Stimulated activated CD8-positive, alpha-beta memory T cell treated with anti-CD3 and anti-CD28 coated beads, Interleukin-12 subunit alpha, Interleukin-12 subunit beta, amount 100 ng/mL, for 4 hours (primary cell): ENCODE results near the gene PLEKHA7.

Experiments used
- DNase-seq: peaks from one replicate; pipeline ENCODE4 v3.0.0-alpha.2; 2020; ENCODE audit warnings: low read depth

Gene PLEKHA7

DNA sequence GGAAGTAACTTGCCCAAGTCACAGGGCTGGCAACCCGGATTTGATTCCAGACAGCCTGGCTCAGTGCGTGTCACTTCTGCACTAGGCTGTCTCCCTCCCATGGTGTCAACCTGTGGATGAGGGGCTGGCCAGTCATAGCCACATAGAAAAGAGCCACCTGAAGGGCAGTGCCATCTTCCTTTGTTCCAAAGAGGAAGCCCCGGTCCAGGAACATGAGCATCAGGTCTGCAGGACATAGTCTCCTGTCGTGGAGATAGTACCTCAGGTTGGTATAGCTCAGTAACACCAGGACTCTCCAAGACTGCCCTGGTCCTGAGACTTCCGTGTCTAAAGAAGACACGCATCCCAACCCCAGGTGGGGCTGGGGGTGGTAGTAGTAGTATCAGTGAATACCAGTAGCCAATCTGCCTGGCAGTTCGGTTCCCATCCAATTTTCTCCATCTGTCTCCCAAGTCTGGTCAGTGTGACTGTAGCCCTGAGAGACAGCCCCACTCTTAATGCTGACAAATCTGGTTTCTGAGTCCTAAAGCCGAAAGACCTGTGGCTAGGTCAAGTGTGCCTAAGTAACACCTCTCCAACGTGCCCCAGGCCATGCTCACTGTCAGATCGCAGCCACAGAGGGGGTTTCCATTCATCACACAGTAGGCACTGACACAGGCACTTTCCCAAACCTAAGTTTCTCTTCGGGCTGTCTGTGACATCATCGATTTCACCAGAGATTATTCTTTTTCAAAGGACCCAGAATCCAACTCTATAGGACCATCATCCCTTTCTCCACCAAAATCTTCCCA is 242.7 kb downstream of the PLEKHA7 start:
- no peak for DNase-seq

DNA sequence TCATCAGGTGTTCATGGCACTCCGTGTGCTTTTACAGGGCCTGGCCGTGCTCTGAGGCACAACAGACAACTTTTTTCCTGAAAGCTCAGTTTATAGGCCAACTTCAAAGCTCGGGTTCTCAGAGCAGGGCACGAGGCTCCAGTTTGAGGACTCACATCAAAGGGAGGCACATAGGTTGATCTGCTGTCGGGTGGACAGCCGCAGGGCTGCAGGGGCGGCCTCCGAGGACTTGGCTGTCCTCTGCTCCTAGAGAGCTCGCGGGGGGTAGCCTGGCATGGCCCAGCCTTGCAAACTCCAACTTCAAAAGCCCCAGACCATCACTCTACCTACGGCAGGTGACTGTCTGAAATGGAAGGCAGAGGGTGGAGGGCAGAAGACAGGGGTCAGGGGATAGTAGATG is 244.2 kb downstream of the PLEKHA7 start:
- DNase-seq, result no peak

DNA sequence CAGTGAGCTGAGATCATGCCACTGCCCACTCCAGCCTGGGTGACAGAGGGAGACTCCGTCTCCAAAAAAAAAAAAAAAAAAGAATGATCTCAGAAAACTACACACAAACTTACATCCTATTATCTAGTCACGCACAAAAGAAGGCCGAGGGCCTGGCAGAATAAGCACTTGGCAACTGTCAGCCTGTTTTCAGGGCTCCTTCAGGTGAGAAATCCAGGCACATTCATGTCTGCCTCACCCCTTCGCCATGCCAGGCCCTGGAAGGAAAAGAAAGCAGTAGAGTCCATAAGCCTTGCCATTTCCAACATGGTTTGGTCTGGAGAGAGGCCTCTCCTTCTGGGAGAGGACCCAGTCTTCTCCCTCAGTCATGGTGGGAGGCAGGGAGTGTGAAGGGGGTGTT is 244.8 kb downstream of the PLEKHA7 start:
- no peak for DNase-seq

DNA sequence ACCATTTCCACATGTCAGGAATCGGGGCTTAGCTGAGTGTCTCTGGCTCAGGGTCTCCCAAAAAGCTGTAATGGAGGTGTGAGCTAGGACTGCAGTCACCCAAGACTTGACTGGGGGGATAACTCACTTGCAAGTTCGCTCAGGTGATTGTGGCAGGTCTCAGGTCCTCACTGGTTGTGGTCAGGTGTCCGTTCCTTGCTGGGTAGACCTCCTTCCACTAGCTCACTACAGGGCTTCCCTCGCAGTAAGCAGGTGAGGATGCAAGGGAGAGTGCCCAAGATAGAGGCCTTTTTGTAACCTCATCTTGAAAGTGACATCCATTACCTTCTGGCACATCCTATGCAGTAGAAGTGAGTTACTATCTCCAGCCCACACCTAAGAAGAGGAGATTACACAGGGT is 246.3 kb downstream of the PLEKHA7 start:
- no peak for DNase-seq

DNA sequence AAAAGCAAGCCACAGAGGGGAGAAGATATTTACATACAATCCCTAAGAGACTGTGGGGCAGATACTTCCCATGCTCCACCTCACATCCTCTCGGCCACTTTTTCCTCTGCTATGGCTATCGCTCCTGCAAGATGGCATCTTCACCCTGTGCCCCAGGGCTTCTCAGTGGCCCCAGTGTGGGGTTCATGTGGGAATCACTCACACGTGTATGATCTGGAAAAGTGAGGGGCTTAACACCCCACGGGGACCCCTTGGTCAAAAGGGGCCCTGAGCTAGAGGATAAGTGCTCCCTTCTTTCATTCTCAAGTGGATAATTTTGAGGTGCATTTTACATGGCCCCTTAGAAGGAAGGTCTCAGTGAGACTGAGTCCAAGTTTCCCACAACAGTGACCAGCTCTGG is 247.1 kb downstream of the PLEKHA7 start:
- DNase-seq, result no peak

DNA sequence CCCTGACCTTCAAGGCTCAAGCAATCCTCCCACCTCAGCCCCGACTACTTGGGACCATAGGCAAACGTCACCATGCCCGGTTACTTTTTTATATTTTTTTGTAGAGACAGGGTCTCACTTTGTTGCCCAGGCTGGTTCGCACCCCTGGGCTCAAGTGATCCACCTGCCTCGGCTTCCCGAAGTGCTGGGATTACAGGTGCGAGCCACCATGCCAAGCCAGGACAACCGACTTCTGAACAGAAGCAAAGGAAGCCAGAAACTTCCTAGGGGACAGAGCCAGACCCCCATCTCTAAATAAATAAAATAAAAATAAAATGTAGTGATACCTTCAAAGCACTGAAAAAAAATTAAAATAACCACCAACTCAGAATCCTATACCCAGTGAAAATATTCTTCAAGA is 249.3 kb downstream of the PLEKHA7 start:
- DNase-seq, result no peak

DNA sequence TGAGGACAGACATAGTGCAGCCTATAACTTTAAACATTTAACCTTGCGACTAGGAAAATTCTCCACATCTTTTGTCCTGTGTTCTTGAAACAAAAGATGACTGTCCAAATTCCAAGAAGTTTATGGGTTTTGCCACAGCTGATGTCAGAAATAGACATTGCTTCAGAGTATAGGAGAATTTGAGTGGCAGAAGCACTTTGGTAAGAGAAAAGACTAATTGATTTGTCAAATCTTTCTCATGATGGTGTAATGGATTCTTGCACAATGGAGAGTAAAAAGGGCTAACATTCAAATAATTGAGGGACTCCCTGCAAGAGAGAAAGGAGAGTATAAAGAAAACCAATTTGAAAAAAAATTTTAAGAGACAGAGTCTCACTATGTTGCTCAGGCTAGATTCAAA is 250.5 kb downstream of the PLEKHA7 start:
- DNase-seq, result no peak

DNA sequence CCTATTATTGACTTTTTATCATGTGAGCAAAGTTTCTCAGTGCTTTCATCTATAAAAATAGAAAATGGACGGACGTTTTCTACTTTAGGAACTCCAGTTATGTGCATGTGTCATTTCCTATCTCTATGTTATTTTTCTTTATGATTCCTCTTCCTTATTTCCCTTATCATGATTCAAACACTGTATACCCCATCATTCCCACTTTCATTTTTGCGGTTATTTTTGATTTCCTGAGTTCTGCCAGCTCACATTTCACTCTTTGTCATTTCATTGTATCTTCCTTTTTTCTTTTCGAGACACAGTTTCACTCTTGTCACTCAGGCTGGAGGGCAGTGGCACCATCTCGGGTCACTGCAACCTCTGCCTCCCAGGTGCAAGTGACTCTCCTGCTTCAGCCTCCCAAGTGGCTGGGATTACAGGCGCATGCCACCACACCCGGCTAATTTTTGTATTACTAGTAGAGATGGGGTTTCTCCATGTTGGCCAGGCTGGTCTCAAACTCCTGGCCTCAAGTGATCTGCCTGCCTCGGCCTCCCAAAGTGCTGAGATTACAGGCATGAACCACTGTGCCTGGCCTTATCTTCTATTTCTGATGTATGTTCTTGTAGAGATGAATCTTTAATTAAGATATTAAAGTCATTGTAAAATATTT is 254.2 kb downstream of the PLEKHA7 start:
- DNase-seq, result no peak

DNA sequence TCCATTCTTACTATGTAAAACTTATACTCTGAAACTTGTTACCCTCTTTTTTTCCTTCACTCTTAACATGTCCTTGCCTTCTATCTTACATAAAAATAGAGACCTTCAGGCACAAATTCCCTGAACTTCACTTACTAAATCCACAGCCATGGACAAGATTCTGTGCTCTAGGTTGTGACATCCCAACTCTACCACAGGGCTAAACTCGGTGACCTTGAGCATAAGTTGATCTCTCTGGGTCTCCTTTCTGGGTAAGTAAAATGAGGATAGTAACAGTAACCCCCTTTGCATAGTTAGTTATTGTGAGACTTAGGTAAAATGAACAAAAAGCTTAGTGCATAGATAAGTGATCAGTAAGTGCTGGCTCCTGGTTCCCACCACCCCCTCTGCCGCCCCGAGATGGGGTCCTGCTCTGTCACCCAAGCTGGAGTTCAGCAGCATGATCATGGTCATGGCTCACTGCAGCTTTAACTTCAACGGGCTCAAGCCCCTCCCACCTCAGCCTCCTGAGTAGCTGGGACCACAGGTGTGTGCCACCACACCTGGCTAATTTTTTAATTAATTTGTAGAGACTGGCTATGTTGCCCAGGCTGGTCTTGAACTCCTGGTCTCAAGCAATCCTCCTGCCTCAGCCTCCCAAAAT is 255.7 kb downstream of the PLEKHA7 start:
- no peak for DNase-seq

DNA sequence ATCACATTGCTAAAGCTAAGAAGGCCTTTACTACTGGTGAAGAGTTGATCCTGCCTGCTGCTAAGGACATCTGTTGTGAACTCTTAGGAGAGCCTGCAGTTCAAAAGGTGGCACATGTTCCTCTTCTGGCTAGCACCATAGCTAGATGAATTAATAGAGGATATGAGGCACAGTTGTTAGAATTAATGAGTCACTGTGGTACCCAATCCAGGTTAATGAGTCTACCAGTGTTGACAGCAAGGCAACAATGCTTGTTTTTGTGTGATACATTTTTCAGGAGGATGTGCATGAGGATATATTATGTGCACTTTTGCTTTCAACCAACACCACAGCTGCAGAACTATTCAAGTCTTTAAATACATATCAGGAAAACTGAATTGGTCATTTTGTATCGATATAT is 263.8 kb downstream of the PLEKHA7 start:
- DNase-seq, result no peak

DNA sequence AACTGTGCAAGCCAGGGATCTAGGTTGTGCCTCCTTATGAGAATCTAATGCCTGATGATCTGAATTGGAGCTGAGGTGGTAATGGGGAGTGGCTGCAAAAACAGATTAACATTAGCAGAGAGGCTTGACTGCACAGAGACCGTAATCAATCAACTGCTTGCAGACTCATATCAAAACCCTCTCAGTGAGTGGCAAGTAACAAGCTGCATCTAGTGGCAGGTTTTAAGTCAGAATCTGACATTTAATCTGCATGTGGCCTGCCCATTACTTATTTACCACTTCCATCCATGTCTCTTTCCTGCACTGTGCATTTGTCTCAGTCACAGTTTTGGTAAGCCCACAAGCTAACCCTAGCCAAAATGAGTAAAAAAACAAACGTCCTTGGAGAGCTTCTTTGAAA is 264.5 kb downstream of the PLEKHA7 start:
- DNase-seq, result no peak

DNA sequence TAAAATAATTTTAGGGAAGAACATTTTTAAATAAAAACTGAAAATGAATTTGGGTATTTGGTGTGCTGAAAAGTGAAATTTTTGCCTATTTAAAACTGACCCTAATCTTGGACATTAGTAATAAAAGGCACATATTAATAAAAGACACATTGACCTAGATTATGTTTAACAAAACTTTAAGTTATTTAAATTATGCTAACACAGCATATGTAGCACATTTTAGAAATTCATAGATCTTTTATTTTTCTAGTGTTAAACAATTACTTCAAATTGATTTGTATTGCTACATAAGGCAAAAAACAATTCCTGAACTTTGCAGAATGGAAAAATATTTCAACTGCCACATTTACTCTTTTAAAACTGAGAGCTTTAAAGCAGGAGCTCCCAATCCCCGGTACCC is 265.1 kb downstream of the PLEKHA7 start:
- no peak for DNase-seq

DNA sequence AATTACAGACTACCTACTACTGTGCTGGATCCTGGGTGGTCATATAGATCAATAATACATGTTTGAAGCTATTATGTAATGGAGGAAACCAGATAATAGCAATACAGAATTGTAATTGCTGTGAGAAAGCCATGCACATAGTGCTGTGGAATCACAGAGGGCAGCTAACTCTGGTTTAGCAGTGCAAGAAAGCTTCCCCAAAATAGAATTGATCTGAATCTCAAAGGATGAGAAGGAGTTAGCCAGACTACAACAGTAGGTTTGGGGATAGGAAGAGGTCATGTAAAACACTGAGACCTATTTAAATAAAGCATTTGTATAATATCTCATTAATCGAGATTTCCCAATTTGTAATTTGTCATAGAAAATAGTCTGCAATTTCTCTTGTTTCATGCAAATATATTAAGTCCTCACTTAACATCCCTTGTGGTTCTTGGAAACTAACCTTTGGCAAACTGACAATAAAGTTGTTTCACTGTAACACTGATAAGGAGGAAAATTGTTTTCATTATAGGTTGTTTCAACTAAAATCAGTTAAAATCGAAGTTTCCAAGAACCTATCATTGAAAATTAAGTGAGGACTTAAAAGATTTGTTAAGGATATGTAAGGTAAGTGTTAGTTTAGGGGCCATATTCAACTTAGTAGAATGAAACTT is 268.1 kb downstream of the PLEKHA7 start:
- no peak for DNase-seq

DNA sequence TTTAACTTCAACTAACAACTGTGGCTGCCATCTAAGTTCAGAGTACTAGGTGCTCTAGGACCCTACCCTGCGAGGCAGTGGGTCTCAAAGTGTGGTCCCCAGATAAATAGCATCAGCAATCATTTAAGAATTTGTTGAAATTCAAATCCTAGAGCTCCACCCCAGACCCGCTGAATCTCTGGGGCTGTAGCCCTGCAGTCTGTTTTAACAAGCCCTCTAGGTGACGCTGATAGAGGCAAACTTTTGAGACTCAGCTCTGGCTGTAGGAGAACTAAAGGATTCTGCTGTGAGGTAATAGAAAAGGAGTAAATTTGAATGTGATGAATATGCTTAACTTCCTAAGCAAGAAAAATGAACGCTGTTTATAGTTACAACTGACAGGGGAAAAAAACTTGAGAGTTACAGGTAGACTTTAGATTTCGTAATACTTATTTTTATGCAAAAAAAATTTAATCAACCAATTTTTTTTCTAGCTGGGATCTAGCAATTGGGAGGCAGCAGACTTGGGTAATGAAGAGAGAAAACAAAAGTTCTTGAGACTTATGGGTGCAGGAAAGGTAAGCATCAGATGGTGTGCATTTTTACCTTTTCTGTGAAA is 270.0 kb downstream of the PLEKHA7 start:
- DNase-seq, result no peak

DNA sequence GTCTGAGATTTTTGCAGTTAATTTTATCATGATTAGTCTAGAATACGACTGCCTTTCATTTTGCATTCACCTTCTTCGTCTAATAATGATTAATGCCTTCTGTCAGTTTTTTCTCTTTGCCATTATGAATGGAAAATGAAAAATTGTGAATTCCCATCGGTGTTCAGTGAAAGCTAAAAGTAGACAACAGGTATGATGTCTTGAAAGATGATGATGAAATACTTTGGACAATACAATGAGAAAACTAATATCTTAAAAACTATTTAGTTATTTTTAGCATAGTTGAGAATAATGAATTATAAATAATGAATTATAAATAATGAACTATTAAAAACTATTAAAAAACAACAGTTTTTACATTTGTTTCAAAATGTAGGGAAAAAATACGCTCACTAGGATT is 270.7 kb downstream of the PLEKHA7 start:
- DNase-seq, result no peak

DNA sequence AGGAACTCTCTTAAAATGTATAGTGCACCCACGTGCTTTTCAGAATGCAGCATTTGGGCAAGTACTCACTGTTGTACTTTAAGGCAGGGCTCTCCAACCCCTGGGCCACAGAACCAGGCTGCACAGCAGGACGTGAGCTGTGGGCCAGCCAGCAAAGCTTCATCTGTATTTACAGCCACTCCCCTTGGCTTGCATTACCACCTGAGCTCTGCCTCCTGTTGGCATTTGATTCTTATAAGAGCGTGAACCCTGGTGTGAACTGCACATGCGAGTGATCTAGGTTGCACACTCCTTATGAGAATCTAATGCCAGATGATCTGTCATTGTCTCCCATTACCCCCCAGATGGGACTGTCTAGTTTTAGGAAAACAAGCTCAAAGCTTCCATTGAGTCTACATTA is 272.7 kb downstream of the PLEKHA7 start:
- no peak for DNase-seq

DNA sequence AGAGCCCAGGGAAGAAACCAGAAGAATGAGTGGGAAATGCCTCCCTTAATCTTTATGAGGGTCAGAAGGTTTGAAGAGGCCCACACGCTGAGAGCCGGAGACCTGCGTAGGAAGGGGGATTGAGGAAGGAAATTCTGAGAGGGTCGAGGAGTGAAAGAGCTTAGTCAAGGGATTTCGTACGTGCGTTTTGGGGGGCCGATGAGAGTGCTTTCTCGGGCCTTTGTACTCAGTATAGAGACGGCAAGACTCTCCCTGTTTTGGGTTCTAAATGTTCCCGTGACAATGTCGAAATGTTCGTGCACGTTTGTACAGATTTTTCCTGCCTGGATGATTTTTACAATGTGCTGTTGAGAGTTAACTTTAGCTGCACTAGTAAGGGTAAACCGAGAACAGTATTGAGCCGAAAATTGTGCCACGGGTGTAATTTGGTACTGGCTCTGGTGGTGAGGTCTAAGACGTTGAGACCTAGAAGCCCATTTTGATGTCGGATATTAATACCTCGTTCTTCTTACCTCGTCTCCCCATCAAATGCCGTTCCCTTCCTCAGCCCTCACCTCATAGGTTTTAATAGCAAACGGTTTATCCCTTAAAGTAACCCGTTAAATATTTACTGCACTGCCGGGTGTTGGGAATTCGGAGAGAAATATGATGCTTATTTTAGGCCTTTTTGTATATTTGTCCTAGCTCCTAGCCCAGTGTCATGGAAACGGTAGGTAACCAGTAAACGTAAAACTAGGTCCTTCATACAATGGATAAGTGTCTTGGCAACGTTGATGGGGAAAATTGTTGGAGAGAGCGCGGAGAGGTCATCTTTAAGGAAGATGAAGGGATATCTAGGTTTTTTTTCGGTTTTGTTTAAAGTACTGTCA is 275.0 kb downstream of the PLEKHA7 start:
- DNase-seq, result no peak

DNA sequence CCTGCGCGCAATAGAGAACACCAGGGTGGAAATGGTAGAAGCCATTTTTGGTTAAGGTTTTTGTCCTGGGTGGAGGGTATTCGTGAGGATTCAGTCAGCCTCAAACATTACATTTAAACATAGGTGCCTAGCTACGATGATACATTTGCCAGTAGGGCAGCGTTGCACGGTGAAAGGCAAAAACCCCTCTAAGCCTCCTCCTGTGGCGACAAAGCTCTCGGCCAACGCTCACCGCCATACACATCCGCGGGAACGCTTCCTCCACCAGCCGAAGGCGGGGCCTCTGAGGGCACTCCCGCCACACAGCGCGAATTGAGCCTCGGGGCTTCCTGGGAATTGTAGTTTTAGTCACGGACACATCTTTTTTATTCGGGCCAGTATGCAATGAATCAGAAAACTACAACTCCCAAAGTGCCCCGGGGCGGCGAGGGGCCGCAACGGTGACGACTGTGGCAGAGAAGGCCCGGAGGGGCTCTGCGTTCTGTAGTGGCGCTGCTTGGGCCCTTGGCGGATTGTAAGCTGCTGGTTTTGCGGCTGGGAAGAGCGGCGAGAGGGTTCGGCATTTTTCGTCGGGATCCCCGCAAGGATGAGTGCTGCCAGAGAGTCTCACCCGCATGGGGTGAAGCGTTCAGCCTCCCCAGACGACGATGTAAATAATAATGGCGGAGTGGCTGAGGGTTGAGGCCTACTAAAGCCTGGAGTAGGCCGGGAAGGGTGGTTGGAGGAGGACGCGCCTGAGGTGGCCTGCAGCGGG is 275.8 kb downstream of the PLEKHA7 start, which contains the start of gene C11orf58:
C11orf58 (plus strand) TSS at position 455 of the 754 bp plus-strand sequence; CDS start at position 587, 132 bp downstream.
- DNase-seq, result peak; percentile 89

DNA sequence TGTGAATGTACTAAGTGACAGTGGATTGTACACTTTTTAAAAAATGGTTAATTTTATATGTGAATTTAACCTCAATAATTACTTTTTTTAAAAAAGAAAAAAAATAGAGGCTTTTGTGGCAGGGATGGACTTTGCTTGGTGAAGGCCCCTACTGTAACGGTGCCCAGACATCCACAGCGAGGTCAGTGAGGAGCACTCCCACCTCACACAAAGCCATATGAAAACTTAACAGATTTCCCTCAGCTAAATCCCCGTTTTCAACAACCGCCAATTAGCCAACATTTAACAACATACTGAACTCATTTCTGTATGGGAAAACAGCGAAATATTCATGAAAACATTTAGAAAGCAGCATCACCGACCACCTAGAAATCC is 276.4 kb downstream of the PLEKHA7 start:
- DNase-seq, result no peak
